H9 (cell line): Measurements from ENCODE around the gene NDE1. TPM values are rescaled to one million over a fixed set of nuclear protein-coding genes. Genes with fewer than 3 reads are reported as not detected.

Source experiments
- DNase-seq: peaks from one replicate; pipeline ENCODE4 v3.0.0-alpha.2; 2017
- H2AFZ ChIP-seq: one replicate; pipeline ENCODE4 v1.6.1; 2013; ENCODE audit warnings: mild to moderate bottlenecking, low read length, control low read depth, moderate library complexity
- H2AK5ac ChIP-seq: 2 replicates; pipeline ENCODE4 v1.6.1; 2013; ENCODE audit warnings: low read length, control low read depth, mixed read lengths; ENCODE audit not compliant: insufficient read length
- H2BK120ac ChIP-seq: one replicate; pipeline ENCODE4 v1.6.1; 2013; ENCODE audit warnings: low read depth, mild to moderate bottlenecking, low read length, control low read depth, inconsistent platforms; ENCODE audit not compliant: poor library complexity, severe bottlenecking
- H2BK12ac ChIP-seq: 2 replicates; pipeline ENCODE4 v1.6.1; 2013; ENCODE audit warnings: low read length, control low read depth, mixed read lengths, low read depth; ENCODE audit not compliant: insufficient read length
- H2BK15ac ChIP-seq: 2 replicates; pipeline ENCODE4 v1.6.1; 2013; ENCODE audit warnings: low read depth, low read length, control low read depth
- H2BK20ac ChIP-seq: one replicate; pipeline ENCODE4 v1.6.1; 2013; ENCODE audit warnings: low read depth, mild to moderate bottlenecking, low read length, control low read depth, inconsistent platforms; ENCODE audit not compliant: poor library complexity, severe bottlenecking
- H2BK5ac ChIP-seq: 2 replicates; pipeline ENCODE4 v1.6.1; 2013; ENCODE audit warnings: low read length, control low read depth, mixed read lengths; ENCODE audit not compliant: insufficient read length
- H3K14ac ChIP-seq: 2 replicates; pipeline ENCODE4 v1.6.1; 2013; ENCODE audit warnings: low read length, control low read depth; ENCODE audit not compliant: insufficient read depth
- H3K18ac ChIP-seq: 2 replicates; pipeline ENCODE4 v1.6.1; 2013; ENCODE audit warnings: low read depth, mild to moderate bottlenecking, mixed read lengths, low read length, control low read depth; ENCODE audit not compliant: insufficient read length
- H3K23ac ChIP-seq: 2 replicates; pipeline ENCODE4 v1.6.1; 2013; ENCODE audit warnings: low read length, control low read depth, mixed read lengths, low read depth; ENCODE audit not compliant: insufficient read length
- H3K23me2 ChIP-seq: 2 replicates; pipeline ENCODE4 v1.6.1; 2013; ENCODE audit warnings: low read depth, mild to moderate bottlenecking, mixed read lengths, low read length, control low read depth; ENCODE audit not compliant: insufficient read length, poor library complexity, severe bottlenecking
- H3K27ac ChIP-seq: 2 replicates; pipeline ENCODE4 v1.5.1; 2013; ENCODE audit warnings: low read length, control low read depth, mixed read lengths, low read depth; ENCODE audit not compliant: insufficient read length
- H3K27me3 ChIP-seq: 2 replicates; pipeline ENCODE4 v1.6.1; 2013; ENCODE audit warnings: low read length, control low read depth, inconsistent platforms; ENCODE audit not compliant: insufficient read depth
- H3K4ac ChIP-seq: 2 replicates; pipeline ENCODE4 v1.6.1; 2013; ENCODE audit warnings: low read depth, mild to moderate bottlenecking, control low read depth, inconsistent platforms, low read length, moderate library complexity
- H3K4me1 ChIP-seq: 2 replicates; pipeline ENCODE4 v1.6.1; 2013; ENCODE audit warnings: low read length, control low read depth, inconsistent platforms; ENCODE audit not compliant: insufficient read depth
- H3K4me2 ChIP-seq: 2 replicates; pipeline ENCODE4 v1.6.1; 2013; ENCODE audit warnings: low read length, control low read depth, mixed read lengths; ENCODE audit not compliant: insufficient read length, insufficient read depth
- H3K56ac ChIP-seq: 2 replicates; pipeline ENCODE4 v1.6.1; 2013; ENCODE audit warnings: low read depth, mild to moderate bottlenecking, mixed read lengths, low read length, control low read depth; ENCODE audit not compliant: insufficient read length
- H3K79me1 ChIP-seq: 2 replicates; pipeline ENCODE4 v1.6.1; 2013; ENCODE audit warnings: low read depth, mild to moderate bottlenecking, moderate library complexity, low read length, control low read depth, inconsistent platforms; ENCODE audit not compliant: insufficient read depth, poor library complexity, severe bottlenecking
- H3K79me2 ChIP-seq: 2 replicates; pipeline ENCODE4 v1.6.1; 2013; ENCODE audit warnings: low read length, control low read depth, inconsistent platforms; ENCODE audit not compliant: insufficient read depth
- H3K9ac ChIP-seq: 2 replicates; pipeline ENCODE4 v1.6.1; 2013; ENCODE audit warnings: low read length, control low read depth, mixed read lengths; ENCODE audit not compliant: insufficient read length; ENCODE audit errors: extremely low read depth
- H3K9me3 ChIP-seq: one replicate; pipeline ENCODE4 v1.6.1; 2013; ENCODE audit warnings: low read depth, low read length, inconsistent platforms; ENCODE audit not compliant: control insufficient read depth
- H3T11ph ChIP-seq: one replicate; pipeline ENCODE4 v1.6.1; 2013; ENCODE audit warnings: mild to moderate bottlenecking, low read length, control low read depth, inconsistent platforms
- H4K20me1 ChIP-seq: one replicate; pipeline ENCODE4 v1.6.1; 2013; ENCODE audit not compliant: control insufficient read depth, insufficient read length, insufficient read depth
- H4K5ac ChIP-seq: 2 replicates; pipeline ENCODE4 v1.6.1; 2013; ENCODE audit warnings: low read depth, mild to moderate bottlenecking, mixed read lengths, low read length, control low read depth; ENCODE audit not compliant: insufficient read length
- H4K8ac ChIP-seq: replicated peaks from 2 replicates; pipeline ENCODE4 v1.6.1; 2013; ENCODE audit warnings: low read length, control low read depth, mixed read lengths, low read depth; ENCODE audit not compliant: insufficient read length
- H4K91ac ChIP-seq: 2 replicates; pipeline ENCODE4 v1.6.1; 2013; ENCODE audit warnings: low read depth, mild to moderate bottlenecking, moderate library complexity, mixed read lengths, low read length, control low read depth; ENCODE audit not compliant: insufficient read length
- H3K27ac Mint-ChIP-seq, 3 experiments: 2 replicates in 2 of 3; 3 replicates in 1 of 3; pipeline ENCODE4 v1.8.0; 2020 to 2021; ENCODE audit warnings: mixed read lengths in 3 of 3, mild to moderate bottlenecking in 1 of 3, moderate library complexity in 1 of 3
- H3K27me3 Mint-ChIP-seq: 2 replicates; pipeline ENCODE4 v1.8.0; 2021; ENCODE audit warnings: low read depth, mild to moderate bottlenecking, moderate library complexity, mixed read lengths
- H3K36me3 Mint-ChIP-seq, 3 experiments: 2 replicates in 2 of 3; 3 replicates in 1 of 3; pipeline ENCODE4 v1.8.0; 2020 to 2021; ENCODE audit warnings: low read depth in 3 of 3, mixed read lengths in 3 of 3; ENCODE audit not compliant: insufficient read depth in 1 of 3
- H3K4me1 Mint-ChIP-seq, 2 experiments: 2 replicates each; pipeline ENCODE4 v1.8.0; 2020; ENCODE audit warnings: mixed read lengths in 2 of 2
- H3K4me3 Mint-ChIP-seq, 2 experiments: 2 replicates in 1 of 2; 3 replicates in 1 of 2; pipeline ENCODE4 v1.8.0; 2020 to 2021; ENCODE audit warnings: mild to moderate bottlenecking in 2 of 2, mixed read lengths in 2 of 2, moderate library complexity in 1 of 2
- H3K9me3 Mint-ChIP-seq, 2 experiments: 2 replicates in 1 of 2; 3 replicates in 1 of 2; pipeline ENCODE4 v1.8.0; 2020; ENCODE audit warnings: mild to moderate bottlenecking in 2 of 2, mixed read lengths in 2 of 2, moderate library complexity in 1 of 2
- WGBS: extraction: QIAGEN DNeasy Blood & Tissue Kit; methylation state at CpG from one replicate; pipeline ENCODE4 v1.1.7; 2013; ENCODE audit warnings: missing lambda C conversion rate, low lambda C conversion rate, mixed read lengths; ENCODE audit not compliant: insufficient read length; ENCODE audit errors: extremely low coverage; 5-methylcytosine and 5-hydroxymethylcytosine counted together
- total RNA-seq: library from RNA; stranded (reverse); gene quantifications from 2 replicates; pipeline ENCODE4 v1.2.1, GENCODE V29; 2021
- TF ChIP-seq, protein P1 (sequence below): fragments of 200-600 bp; sonication (generic); conservative IDR thresholded peaks from 3 replicates; pipeline ENCODE4 v1.8.0; 2021; ENCODE audit warnings: antibody characterized with exemption, mild to moderate bottlenecking

NDE1 gene
- total RNA-seq, 1 experiment from 2014 or later = 49.6 TPM

DNA sequence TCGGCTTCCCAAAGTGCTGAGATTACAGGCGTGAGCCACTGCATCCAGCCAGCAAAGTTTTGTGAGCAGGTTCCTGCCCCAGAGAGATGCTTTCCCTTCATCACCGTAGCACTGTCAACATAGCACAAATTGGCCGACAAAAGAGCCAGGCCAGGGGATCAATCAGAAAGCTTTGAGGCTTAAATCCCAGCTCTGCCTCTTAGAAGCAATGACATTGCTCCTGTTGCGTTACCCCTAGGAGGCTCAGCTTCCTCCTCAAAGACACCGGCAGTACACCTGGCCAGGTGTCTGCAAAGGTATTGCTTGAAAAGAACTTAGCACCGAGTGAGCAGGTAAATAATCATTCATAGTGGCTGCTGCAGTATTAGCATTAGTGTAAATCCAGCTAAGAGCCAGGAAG, 86.5 kb downstream of the NDE1 start:
- H4K5ac ChIP-seq = no peak overlapping the region
- H3T11ph ChIP-seq = no peak overlapping the region
- H3K56ac ChIP-seq = no peak overlapping the region
- H2BK15ac ChIP-seq = no peak overlapping the region
- no peak overlapping the region for H2AFZ ChIP-seq
- H3K79me1 ChIP-seq = no peaks in the 10 kb centered on the region
- H4K91ac ChIP-seq = no peak overlapping the region
- no CpG with 5 or more reads among the region's 7 CpGs for WGBS
- no peak overlapping the region for H3K9ac ChIP-seq
- no peaks in the 10 kb centered on the region for H3K79me2 ChIP-seq
- TF ChIP-seq, protein P1, sequence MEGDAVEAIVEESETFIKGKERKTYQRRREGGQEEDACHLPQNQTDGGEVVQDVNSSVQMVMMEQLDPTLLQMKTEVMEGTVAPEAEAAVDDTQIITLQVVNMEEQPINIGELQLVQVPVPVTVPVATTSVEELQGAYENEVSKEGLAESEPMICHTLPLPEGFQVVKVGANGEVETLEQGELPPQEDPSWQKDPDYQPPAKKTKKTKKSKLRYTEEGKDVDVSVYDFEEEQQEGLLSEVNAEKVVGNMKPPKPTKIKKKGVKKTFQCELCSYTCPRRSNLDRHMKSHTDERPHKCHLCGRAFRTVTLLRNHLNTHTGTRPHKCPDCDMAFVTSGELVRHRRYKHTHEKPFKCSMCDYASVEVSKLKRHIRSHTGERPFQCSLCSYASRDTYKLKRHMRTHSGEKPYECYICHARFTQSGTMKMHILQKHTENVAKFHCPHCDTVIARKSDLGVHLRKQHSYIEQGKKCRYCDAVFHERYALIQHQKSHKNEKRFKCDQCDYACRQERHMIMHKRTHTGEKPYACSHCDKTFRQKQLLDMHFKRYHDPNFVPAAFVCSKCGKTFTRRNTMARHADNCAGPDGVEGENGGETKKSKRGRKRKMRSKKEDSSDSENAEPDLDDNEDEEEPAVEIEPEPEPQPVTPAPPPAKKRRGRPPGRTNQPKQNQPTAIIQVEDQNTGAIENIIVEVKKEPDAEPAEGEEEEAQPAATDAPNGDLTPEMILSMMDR = no peak
- no peaks in the 10 kb centered on the region for H3K9me3 Mint-ChIP-seq
- no peak overlapping the region for H2BK12ac ChIP-seq
- no peak overlapping the region for H2BK120ac ChIP-seq
- no peak for DNase-seq
- H3K23me2 ChIP-seq = no peaks in the 10 kb centered on the region
- no peaks in the 10 kb centered on the region for H3K9me3 ChIP-seq
- H3K27me3 ChIP-seq = no peaks in the 10 kb centered on the region
- no peaks in the 10 kb centered on the region for H3K36me3 Mint-ChIP-seq
- H3K4me3 Mint-ChIP-seq = no peak overlapping the region
- H3K4me1 ChIP-seq = no peaks in the 10 kb centered on the region
- H3K4me1 Mint-ChIP-seq = peaks cover 9 to 20% of the 10 kb centered on the region in 2 experiments
- no peak overlapping the region for H3K18ac ChIP-seq
- peak overlapping the region in 2 of 3 experiments; percentile 50 to 75; a peak in 4 of 7 replicates for H3K27ac Mint-ChIP-seq
- H2AK5ac ChIP-seq = no peak overlapping the region
- H3K4ac ChIP-seq = no peak overlapping the region
- no peak overlapping the region for H3K23ac ChIP-seq
- no peak overlapping the region for H3K14ac ChIP-seq
- no peak overlapping the region for H3K4me2 ChIP-seq
- H3K27ac ChIP-seq = no peak overlapping the region
- H2BK20ac ChIP-seq = no peak overlapping the region
- H4K8ac ChIP-seq = no peak overlapping the region
- H2BK5ac ChIP-seq = no peak overlapping the region
- H3K27me3 Mint-ChIP-seq = no peaks in the 10 kb centered on the region
- no peaks in the 10 kb centered on the region for H4K20me1 ChIP-seq
